K562 (cell line): Measurements from ENCODE around the gene SMAP2. TPM values are rescaled to one million over a fixed set of nuclear protein-coding genes. Genes with fewer than 3 reads are reported as not detected.

Experiments
- CHCHD3 ChIP-seq: fragments of 250-450 bp; sonication (Bioruptor Pico); IDR thresholded peaks from 2 replicates; pipeline ENCODE4 v2.1.2; 2022; ENCODE audit warnings: mild to moderate bottlenecking
- CTBP1 ChIP-seq: fragments of 450-650 bp; IDR thresholded peaks from 2 replicates; pipeline ENCODE4 v1.6.1; 2016; ENCODE audit warnings: borderline replicate concordance
- ETV1 ChIP-seq: fragments of 450-650 bp; conservative IDR thresholded peaks from 2 replicates; pipeline ENCODE4 v1.6.1; 2016; ENCODE audit warnings: missing genetic modification characterization, control low read depth, low read depth, missing compliant biosample characterization
- HCFC1 ChIP-seq: IDR thresholded peaks from 2 replicates; pipeline ENCODE4 v1.6.1; 2012; ENCODE audit warnings: low read depth, low read length, improper control_type of control experiment
- HDAC1 ChIP-seq, 2 experiments: fragments of 450-650 bp; IDR thresholded peaks; 2 replicates each; pipeline ENCODE4 v1.6.1; 2016 to 2017; ENCODE audit warnings: inconsistent platforms in 1 of 2, mild to moderate bottlenecking in 1 of 2, moderate library complexity in 1 of 2
- HMG20B ChIP-seq: fragments of 250-450 bp; sonication (Bioruptor Pico); IDR thresholded peaks from 2 replicates; pipeline ENCODE4 v1.5.0; 2021; ENCODE audit warnings: mild to moderate bottlenecking
- HNRNPLL ChIP-seq: fragments of 200-400 bp; formaldehyde crosslinking; IDR thresholded peaks from 2 replicates; pipeline ENCODE4 v1.6.1; 2017; ENCODE audit warnings: low read length, low read depth, mild to moderate bottlenecking; ENCODE audit not compliant: poor library complexity, severe bottlenecking
- KLF16 ChIP-seq: IDR thresholded peaks from 2 replicates; pipeline ENCODE4 v1.6.1; 2016; ENCODE audit warnings: antibody characterized with exemption
- MEIS2 ChIP-seq: fragments of 450-650 bp; IDR thresholded peaks from 2 replicates; pipeline ENCODE4 v1.6.1; 2014; ENCODE audit warnings: mild to moderate bottlenecking; ENCODE audit not compliant: partially characterized antibody
- NFXL1 ChIP-seq: fragments of 450-650 bp; formaldehyde crosslinking; IDR thresholded peaks from 2 replicates; pipeline ENCODE4 v1.4.0; 2021; ENCODE audit warnings: mild to moderate bottlenecking
- PHF8 ChIP-seq: fragments of 200-600 bp; sonication (generic); IDR thresholded peaks from 2 replicates; pipeline ENCODE4 v1.6.1; 2012; ENCODE audit warnings: mixed run types, mild to moderate bottlenecking, inconsistent platforms, low read length, moderate library complexity, borderline replicate concordance
- POLR2AphosphoS5 ChIP-seq: IDR thresholded peaks from 2 replicates; pipeline ENCODE4 v1.6.1; 2011; ENCODE audit warnings: mild to moderate bottlenecking, low read depth, low read length, moderate library complexity; ENCODE audit not compliant: control insufficient read depth, insufficient read depth
- RUNX1 ChIP-seq: sonication (generic); IDR thresholded peaks from 2 replicates; pipeline ENCODE4 v1.6.1; 2016; ENCODE audit warnings: antibody characterized with exemption, low read depth
- TBL1XR1 ChIP-seq, 2 experiments: IDR thresholded peaks; 2 replicates each; pipeline ENCODE4 v1.6.1; 2012; ENCODE audit warnings: improper control_type of control experiment in 2 of 2, low read length in 2 of 2, mild to moderate bottlenecking in 1 of 2
- XRCC4 ChIP-seq: IDR thresholded peaks from one replicate; pipeline ENCODE4 v1.6.1; 2011; ENCODE audit not compliant: insufficient read depth, insufficient read length; ENCODE audit errors: extremely low read depth
- ZFPM2 ChIP-seq: fragments of 250-450 bp; sonication (Bioruptor Pico); IDR thresholded peaks from 2 replicates; pipeline ENCODE4 v1.5.1; 2022; ENCODE audit warnings: mild to moderate bottlenecking
- ZNF143 ChIP-seq: sonication (generic); formaldehyde crosslinking; IDR thresholded peaks from 2 replicates; pipeline ENCODE4 v1.9.0; 2022; ENCODE audit warnings: mild to moderate bottlenecking, missing genetic modification reagents
- ZNF384 ChIP-seq: IDR thresholded peaks from 2 replicates; pipeline ENCODE4 v1.6.1; 2012; ENCODE audit warnings: low read depth, low read length, improper control_type of control experiment
- ZNF589 ChIP-seq: fragments of 200-800 bp; sonication (Bioruptor generic); IDR thresholded peaks from 2 replicates; pipeline ENCODE4 v1.6.1; 2016; ENCODE audit warnings: low read depth, missing genetic modification characterization, missing compliant biosample characterization
- polyA plus RNA-seq, 8 experiments: library from polyadenylated mRNA; depleted of rRNA in 4 of 8; stranded (reverse) in 5 of 8; unstranded in 3 of 8; fragments of >200 nt; fragmentation: Nextera tagmentation in 2 of 8; fragmentation: Illumina TruSeq in 1 of 8; extraction: Ambion mirVana in 2 of 8; extraction: Trizol in 1 of 8; gene quantifications; 2 replicates each; pipeline versions ENCODE4 v1.2.1 to v1.2.3, GENCODE V29; 2011 to 2014; ENCODE audit warnings: inconsistent platforms in 1 of 8, missing spikeins in 1 of 8
- total RNA-seq, 7 experiments: library from RNA; depleted of rRNA in 6 of 7; stranded (reverse); fragments of >200 nt in 6 of 7; fragmentation: Illumina TruSeq in 2 of 7; extraction: Trizol in 2 of 7; gene quantifications; 2 replicates each; pipeline versions ENCODE4 v1.2.1 to v1.2.3, GENCODE V29; 2011 to 2021; ENCODE audit warnings: low replicate concordance in 1 of 7
- TF ChIP-seq, protein P1 (sequence below): fragments of 450-650 bp; IDR thresholded peaks from 2 replicates; pipeline ENCODE4 v1.6.1; 2016; ENCODE audit warnings: antibody characterized with exemption
- TF ChIP-seq, protein P2 (sequence below): fragments of 250-450 bp; sonication (Bioruptor Pico); IDR thresholded peaks from 2 replicates; pipeline ENCODE4 v1.4.0; 2020; ENCODE audit warnings: mild to moderate bottlenecking, moderate library complexity
- TF ChIP-seq, protein P3 (sequence below): fragments of 200-400 bp; formaldehyde crosslinking; IDR thresholded peaks from 2 replicates; pipeline ENCODE4 v1.6.1; 2017; ENCODE audit warnings: mild to moderate bottlenecking, low read depth, low read length, moderate library complexity
- TF ChIP-seq, protein P4 (sequence below): fragments of 450-650 bp; conservative IDR thresholded peaks from 2 replicates; pipeline ENCODE4 v1.6.1; 2016; ENCODE audit warnings: missing genetic modification characterization, low read depth, mild to moderate bottlenecking, missing compliant biosample characterization, moderate library complexity

SMAP2 gene
- total and polyA plus RNA-seq, 9 of the 15 experiments (the other 6 are each of a cell fraction or from before 2014, with no cell fraction given) = 38.7 to 212 (median 94.1) TPM

DNA sequence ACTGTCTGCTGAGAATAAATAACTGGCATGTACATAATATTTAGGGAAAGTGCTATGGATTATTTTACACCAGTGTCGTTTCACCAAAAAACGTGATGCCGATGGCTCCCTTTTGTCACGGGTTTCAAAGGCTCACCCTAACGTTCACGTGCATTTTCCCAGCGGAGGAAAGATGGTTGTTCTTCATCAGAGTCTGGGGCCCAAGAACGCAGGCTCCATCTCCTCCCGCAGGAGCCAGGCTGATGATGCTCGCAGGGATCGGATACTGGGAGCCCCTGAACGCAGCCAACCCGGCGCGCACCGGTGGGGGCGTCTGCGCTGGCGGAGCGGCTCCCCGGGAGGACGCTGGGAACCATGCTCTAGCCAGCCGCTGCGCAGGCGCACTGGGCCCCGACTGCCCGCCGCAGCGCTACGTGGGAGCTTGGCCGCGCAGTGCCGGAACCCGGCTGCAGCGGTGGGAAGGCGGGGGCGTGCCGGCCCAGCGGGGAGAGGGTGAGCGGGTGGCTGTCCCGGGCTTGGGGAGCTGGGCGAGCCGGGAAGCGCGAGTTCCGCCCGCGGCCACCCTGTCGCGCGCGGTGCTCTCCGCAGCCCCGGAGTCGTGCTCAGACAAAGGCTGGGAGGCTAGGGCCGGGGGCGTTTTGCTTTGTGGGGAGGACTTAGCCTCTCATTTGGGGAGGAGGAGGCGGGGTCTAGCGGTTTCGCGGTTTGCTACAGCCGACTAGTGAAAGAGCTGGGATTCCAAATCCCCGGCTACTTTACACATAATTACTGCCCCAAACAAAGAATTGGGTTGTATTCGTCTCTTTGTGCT is 76.4 kb downstream of the SMAP2 start, which contains the start of gene ZFP69B (continued):
- TF ChIP-seq, protein P1, sequence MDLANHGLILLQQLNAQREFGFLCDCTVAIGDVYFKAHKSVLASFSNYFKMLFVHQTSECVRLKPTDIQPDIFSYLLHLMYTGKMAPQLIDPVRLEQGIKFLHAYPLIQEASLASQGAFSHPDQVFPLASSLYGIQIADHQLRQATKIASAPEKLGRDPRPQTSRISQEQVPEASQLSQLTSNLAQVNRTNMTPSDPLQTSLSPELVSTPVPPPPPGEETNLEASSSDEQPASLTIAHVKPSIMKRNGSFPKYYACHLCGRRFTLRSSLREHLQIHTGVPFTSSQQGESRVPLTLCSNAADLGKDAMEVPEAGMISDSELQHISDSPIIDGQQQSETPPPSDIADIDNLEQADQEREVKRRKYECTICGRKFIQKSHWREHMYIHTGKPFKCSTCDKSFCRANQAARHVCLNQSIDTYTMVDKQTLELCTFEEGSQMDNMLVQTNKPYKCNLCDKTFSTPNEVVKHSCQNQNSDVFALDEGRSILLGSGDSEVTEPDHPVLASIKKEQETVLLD = peak; percentile 91
- TF ChIP-seq TBL1XR1 (IDR thresholded peaks at IDR 0.05; ENCODE audit: low read length in 2 of 2) (peak in 1 of 2 experiments; percentile 50; a peak in 2 of 4 replicates), HNRNPLL (peak; percentile 92), PHF8 (peak; percentile 84; the same call in 1 of the 2 replicates), NFXL1 (CRISPR knock-in tag) (no peak), MEIS2 (peak; percentile 91), CTBP1 (peak; percentile 98), XRCC4 (no peak), HDAC1 (IDR thresholded peaks at IDR 0.05) (peak; percentile 44 to 70; a peak in 2 of 4 replicates), ZNF589 (CRISPR knock-in tag) (no peak), HCFC1 (peak; percentile 54; the same call in 1 of the 2 replicates), ZNF384 (no peak), POLR2AphosphoS5 (peak; percentile 80), HMG20B (CRISPR knock-in tag) (no peak), ZFPM2 (no peak), ETV1 (tag) (no peak), RUNX1 (no peak), CHCHD3 (no peak), ZNF143 (CRISPR knock-in tag) (peak; percentile 71), KLF16 (no peak)
- TF ChIP-seq, protein P2, sequence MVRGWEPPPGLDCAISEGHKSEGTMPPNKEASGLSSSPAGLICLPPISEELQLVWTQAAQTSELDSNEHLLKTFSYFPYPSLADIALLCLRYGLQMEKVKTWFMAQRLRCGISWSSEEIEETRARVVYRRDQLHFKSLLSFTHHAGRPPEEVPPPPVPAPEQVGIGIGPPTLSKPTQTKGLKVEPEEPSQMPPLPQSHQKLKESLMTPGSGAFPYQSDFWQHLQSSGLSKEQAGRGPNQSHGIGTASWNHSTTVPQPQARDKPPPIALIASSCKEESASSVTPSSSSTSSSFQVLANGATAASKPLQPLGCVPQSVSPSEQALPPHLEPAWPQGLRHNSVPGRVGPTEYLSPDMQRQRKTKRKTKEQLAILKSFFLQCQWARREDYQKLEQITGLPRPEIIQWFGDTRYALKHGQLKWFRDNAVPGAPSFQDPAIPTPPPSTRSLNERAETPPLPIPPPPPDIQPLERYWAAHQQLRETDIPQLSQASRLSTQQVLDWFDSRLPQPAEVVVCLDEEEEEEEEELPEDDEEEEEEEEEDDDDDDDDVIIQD (CRISPR knock-in tag) = no peak
- TF ChIP-seq, protein P3, sequence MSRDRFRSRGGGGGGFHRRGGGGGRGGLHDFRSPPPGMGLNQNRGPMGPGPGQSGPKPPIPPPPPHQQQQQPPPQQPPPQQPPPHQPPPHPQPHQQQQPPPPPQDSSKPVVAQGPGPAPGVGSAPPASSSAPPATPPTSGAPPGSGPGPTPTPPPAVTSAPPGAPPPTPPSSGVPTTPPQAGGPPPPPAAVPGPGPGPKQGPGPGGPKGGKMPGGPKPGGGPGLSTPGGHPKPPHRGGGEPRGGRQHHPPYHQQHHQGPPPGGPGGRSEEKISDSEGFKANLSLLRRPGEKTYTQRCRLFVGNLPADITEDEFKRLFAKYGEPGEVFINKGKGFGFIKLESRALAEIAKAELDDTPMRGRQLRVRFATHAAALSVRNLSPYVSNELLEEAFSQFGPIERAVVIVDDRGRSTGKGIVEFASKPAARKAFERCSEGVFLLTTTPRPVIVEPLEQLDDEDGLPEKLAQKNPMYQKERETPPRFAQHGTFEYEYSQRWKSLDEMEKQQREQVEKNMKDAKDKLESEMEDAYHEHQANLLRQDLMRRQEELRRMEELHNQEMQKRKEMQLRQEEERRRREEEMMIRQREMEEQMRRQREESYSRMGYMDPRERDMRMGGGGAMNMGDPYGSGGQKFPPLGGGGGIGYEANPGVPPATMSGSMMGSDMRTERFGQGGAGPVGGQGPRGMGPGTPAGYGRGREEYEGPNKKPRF = no peak
- TF ChIP-seq, protein P4, sequence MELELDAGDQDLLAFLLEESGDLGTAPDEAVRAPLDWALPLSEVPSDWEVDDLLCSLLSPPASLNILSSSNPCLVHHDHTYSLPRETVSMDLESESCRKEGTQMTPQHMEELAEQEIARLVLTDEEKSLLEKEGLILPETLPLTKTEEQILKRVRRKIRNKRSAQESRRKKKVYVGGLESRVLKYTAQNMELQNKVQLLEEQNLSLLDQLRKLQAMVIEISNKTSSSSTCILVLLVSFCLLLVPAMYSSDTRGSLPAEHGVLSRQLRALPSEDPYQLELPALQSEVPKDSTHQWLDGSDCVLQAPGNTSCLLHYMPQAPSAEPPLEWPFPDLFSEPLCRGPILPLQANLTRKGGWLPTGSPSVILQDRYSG (tag) = no peak
